ENCODE measurements around the gene NCKAP5. TPM values are rescaled to one million over a fixed set of nuclear protein-coding genes. Genes with fewer than 3 reads are reported as not detected.

Gene NCKAP5
- total RNA-seq, 1 experiment from 2014 or later: 3.2 TPM

- no peak overlapping the region for H3K9ac ChIP-seq (ENCODE audit: low read length)
- no peak overlapping the region for H3K4me3 ChIP-seq (ENCODE audit: low read length)
- intact Hi-C loops (cut with micrococcal nuclease): no loop called here
- ChIA-PET CTCF (no interaction called here), POLR2A (ENCODE audit: unreplicated experiment) (no interaction called here)
- H3K36me3 ChIP-seq (ENCODE audit: low read depth, low read length): no peaks in the 10 kb centered on the region
- no peaks in the 10 kb centered on the region for H3K9me2 ChIP-seq (replicated peaks; ENCODE audit: low read length)
- BruUV-seq (replicated peaks): no TSS peak
- no peaks in the 10 kb centered on the region for H3F3A ChIP-seq (ENCODE audit: low read length, unreplicated experiment)
- no peak overlapping the region for H3K4me2 ChIP-seq (ENCODE audit: low read length)
- H3K9me3 ChIP-seq (ENCODE audit: low read length): no peaks in the 10 kb centered on the region
- no peak for DNase-seq
- TF ChIP-seq EZH2phosphoT487 (IDR thresholded peaks at IDR 0.05; ENCODE audit: borderline replicate concordance, low read length) (no peak), EZH2 (IDR thresholded peaks at IDR 0.05; ENCODE audit: low read length, unreplicated experiment) (no peak), CTCF (conservative IDR thresholded peaks at IDR 0.05; ENCODE audit: low read depth, low read length) (no peak)
- H4K20me1 ChIP-seq (ENCODE audit: low read length): no peaks in the 10 kb centered on the region
- H3K79me2 ChIP-seq (ENCODE audit: low read length): no peaks in the 10 kb centered on the region
- H2AFZ ChIP-seq (ENCODE audit: low read length): no peak overlapping the region
- H3K27me3 ChIP-seq (ENCODE audit: low read length): no peaks in the 10 kb centered on the region
- no peaks in the 10 kb centered on the region for H3K4me1 ChIP-seq (ENCODE audit: insufficient read depth, low read length)
- no peak for ATAC-seq
- no peak overlapping the region for H3K27ac ChIP-seq (ENCODE audit: low read length)
These were observed 253.5 kb downstream of the NCKAP5 start for GRCh38 chr2:133314795-133315194.

- Histone ChIP-seq H3K4me3 (ENCODE audit: low read length) (no peak overlapping the region), H3K9me2 (replicated peaks; ENCODE audit: low read length) (no peaks in the 10 kb centered on the region), H3K4me2 (ENCODE audit: low read length) (no peak overlapping the region), H2AFZ (ENCODE audit: low read length) (no peak overlapping the region), H3F3A (ENCODE audit: low read length, unreplicated experiment) (no peaks in the 10 kb centered on the region), H3K9ac (ENCODE audit: low read length) (no peak overlapping the region), H3K79me2 (ENCODE audit: low read length) (no peaks in the 10 kb centered on the region), H3K4me1 (ENCODE audit: insufficient read depth, low read length) (no peaks in the 10 kb centered on the region), H3K27ac (ENCODE audit: low read length) (no peak overlapping the region), H3K36me3 (ENCODE audit: low read depth, low read length) (no peaks in the 10 kb centered on the region), H3K9me3 (ENCODE audit: low read length) (no peaks in the 10 kb centered on the region), H3K27me3 (ENCODE audit: low read length) (no peaks in the 10 kb centered on the region), H4K20me1 (ENCODE audit: low read length) (no peaks in the 10 kb centered on the region)
- no TSS peak for BruUV-seq (replicated peaks)
- no peak for TF ChIP-seq EZH2phosphoT487 (IDR thresholded peaks at IDR 0.05; ENCODE audit: borderline replicate concordance, low read length)
- no peak for TF ChIP-seq EZH2 (IDR thresholded peaks at IDR 0.05; ENCODE audit: low read length, unreplicated experiment)
- TF ChIP-seq CTCF (conservative IDR thresholded peaks at IDR 0.05; ENCODE audit: low read depth, low read length): no peak
- DNase-seq (no peak), ATAC-seq (no peak)
- POLR2A ChIA-PET (ENCODE audit: unreplicated experiment): no interaction called here
- CTCF ChIA-PET: no interaction called here
- intact Hi-C loops (cut with micrococcal nuclease): no loop called here
These were observed 256.1 kb downstream of the NCKAP5 start for GRCh38 chr2:133312038-133312729.

GRCh38 chr2:133306236-133306635 lies 262.0 kb downstream of the NCKAP5 start:
- peak; percentile 27; the same call in 1 of the 2 replicates for ATAC-seq
- Histone ChIP-seq H3K9me2 (replicated peaks; ENCODE audit: low read length) (no peaks in the 10 kb centered on the region), H3K4me3 (ENCODE audit: low read length) (no peak overlapping the region), H2AFZ (ENCODE audit: low read length) (no peak overlapping the region), H3K4me1 (ENCODE audit: insufficient read depth, low read length) (peaks cover 4% of the 10 kb centered on the region; the same call in 1 of the 2 replicates), H4K20me1 (ENCODE audit: low read length) (no peaks in the 10 kb centered on the region), H3K9ac (ENCODE audit: low read length) (no peak overlapping the region), H3F3A (ENCODE audit: low read length, unreplicated experiment) (no peaks in the 10 kb centered on the region), H3K36me3 (ENCODE audit: low read depth, low read length) (no peaks in the 10 kb centered on the region), H3K79me2 (ENCODE audit: low read length) (no peaks in the 10 kb centered on the region), H3K27me3 (ENCODE audit: low read length) (no peaks in the 10 kb centered on the region), H3K9me3 (ENCODE audit: low read length) (no peaks in the 10 kb centered on the region), H3K27ac (ENCODE audit: low read length) (no peak overlapping the region), H3K4me2 (ENCODE audit: low read length) (no peak overlapping the region)
- DNase-seq: no peak
- intact Hi-C loops (cut with micrococcal nuclease): no loop called here
- ChIA-PET CTCF (no interaction called here), POLR2A (ENCODE audit: unreplicated experiment) (no interaction called here)
- no TSS peak for BruUV-seq (replicated peaks)
- no peak for TF ChIP-seq CTCF (conservative IDR thresholded peaks at IDR 0.05; ENCODE audit: low read depth, low read length)
- no peak for TF ChIP-seq EZH2phosphoT487 (IDR thresholded peaks at IDR 0.05; ENCODE audit: borderline replicate concordance, low read length)
- no peak for TF ChIP-seq EZH2 (IDR thresholded peaks at IDR 0.05; ENCODE audit: low read length, unreplicated experiment)

Measured in PC-3 (cell line).